GM23248 (cell line): ENCODE measurements around the gene LRP6.

Experiments
- EZH2 ChIP-seq: fragments of 200-600 bp; sonication (generic); IDR thresholded peaks from 2 replicates; pipeline ENCODE4 v1.6.1; 2018; ENCODE audit warnings: antibody characterized with exemption, mild to moderate bottlenecking; ENCODE audit not compliant: insufficient read depth, poor library complexity, severe bottlenecking
- EZH2phosphoT487 ChIP-seq: fragments of 200-600 bp; sonication (generic); IDR thresholded peaks from 2 replicates; pipeline ENCODE4 v1.6.1; 2018; ENCODE audit warnings: antibody characterized with exemption, moderate library complexity, mild to moderate bottlenecking, low read depth; ENCODE audit not compliant: insufficient read depth

GRCh38 chr12:12133259-12133658, 133.6 kb downstream of the LRP6 start:
- TF ChIP-seq EZH2 = no peak
- no peak for TF ChIP-seq EZH2phosphoT487
